Type B pancreatic cell (in vitro differentiated cells): ENCODE data around the gene MTFMT. TPM values are rescaled to one million over a fixed set of nuclear protein-coding genes. Genes with fewer than 3 reads are reported as not detected.

Experiments used
- DNase-seq: peaks from one replicate; pipeline ENCODE4 v3.0.0; 2021; ENCODE audit warnings: mixed read lengths; ENCODE audit not compliant: unreplicated experiment; ENCODE audit errors: extremely low spot score
- H3K27ac Mint-ChIP-seq: 2 replicates; pipeline ENCODE4 v1.8.0; 2021; ENCODE audit warnings: mild to moderate bottlenecking, mixed read lengths
- H3K27me3 Mint-ChIP-seq: 2 replicates; pipeline ENCODE4 v1.8.0; 2021; ENCODE audit warnings: mixed read lengths
- H3K36me3 Mint-ChIP-seq: 2 replicates; pipeline ENCODE4 v1.8.0; 2021; ENCODE audit warnings: mixed read lengths
- H3K4me1 Mint-ChIP-seq: one replicate; pipeline ENCODE4 v1.8.0; 2021; ENCODE audit warnings: mixed read lengths; ENCODE audit not compliant: unreplicated experiment
- H3K4me3 Mint-ChIP-seq: 2 replicates; pipeline ENCODE4 v1.8.0; 2021; ENCODE audit warnings: mild to moderate bottlenecking, mixed read lengths
- H3K9me3 Mint-ChIP-seq: 2 replicates; pipeline ENCODE4 v1.8.0; 2021; ENCODE audit warnings: mixed read lengths
- CTCF ChIP-seq: fragments of 200-600 bp; sonication (generic); conservative IDR thresholded peaks from 2 replicates; pipeline ENCODE4 v1.5.0; 2021; ENCODE audit warnings: antibody characterized with exemption, mild to moderate bottlenecking
- total RNA-seq: library from RNA; stranded (reverse); gene quantifications from 2 replicates; pipeline ENCODE4 v1.2.1, GENCODE V29; 2021; ENCODE audit warnings: low replicate concordance

MTFMT gene
- total RNA-seq, 1 donor from 2014 or later, result 19.5 TPM

GRCh38 chr15:65062726-65063125 is 33.3 kb upstream of the MTFMT start:
- H3K9me3 Mint-ChIP-seq, result no peaks in the 10 kb centered on the region
- H3K27ac Mint-ChIP-seq, result no peak overlapping the region
- DNase-seq, result no peak
- peaks cover 7% of the 10 kb centered on the region for H3K4me1 Mint-ChIP-seq
- TF ChIP-seq CTCF, result no peak
- no peak overlapping the region for H3K4me3 Mint-ChIP-seq
- H3K27me3 Mint-ChIP-seq, result peaks cover 24% of the 10 kb centered on the region
- no peaks in the 10 kb centered on the region for H3K36me3 Mint-ChIP-seq

- Mint-ChIP-seq H3K4me1 (peaks cover 10% of the 10 kb centered on the region), H3K27ac (no peak overlapping the region), H3K36me3 (no peaks in the 10 kb centered on the region), H3K9me3 (no peaks in the 10 kb centered on the region), H3K4me3 (no peak overlapping the region), H3K27me3 (peaks cover 20% of the 10 kb centered on the region)
- DNase-seq, result no peak
- TF ChIP-seq CTCF, result no peak
Observed at GRCh38 chr15:65062061-65062460, 32.6 kb upstream of the MTFMT start.

- no peak for DNase-seq
- Mint-ChIP-seq H3K27me3 (peaks cover 8% of the 10 kb centered on the region), H3K9me3 (no peaks in the 10 kb centered on the region), H3K27ac (no peak overlapping the region), H3K36me3 (no peaks in the 10 kb centered on the region), H3K4me1 (peaks cover 7% of the 10 kb centered on the region), H3K4me3 (no peak overlapping the region)
- TF ChIP-seq CTCF, result no peak
Observed at GRCh38 chr15:65060641-65061397, 31.4 kb upstream of the MTFMT start.

GRCh38 chr15:65059931-65060596 is 30.6 kb upstream of the MTFMT start:
- no peaks in the 10 kb centered on the region for H3K9me3 Mint-ChIP-seq
- H3K27ac Mint-ChIP-seq, result no peak overlapping the region
- H3K27me3 Mint-ChIP-seq, result peaks cover under 1% of the 10 kb centered on the region
- H3K4me1 Mint-ChIP-seq, result peaks cover 7% of the 10 kb centered on the region
- no peak overlapping the region for H3K4me3 Mint-ChIP-seq
- DNase-seq, result no peak
- no peak for TF ChIP-seq CTCF
- no peaks in the 10 kb centered on the region for H3K36me3 Mint-ChIP-seq

GRCh38 chr15:65059369-65059750 is 29.9 kb upstream of the MTFMT start:
- Mint-ChIP-seq H3K27ac (no peak overlapping the region), H3K4me1 (peaks cover 7% of the 10 kb centered on the region), H3K27me3 (no peaks in the 10 kb centered on the region), H3K4me3 (no peak overlapping the region), H3K9me3 (no peaks in the 10 kb centered on the region), H3K36me3 (no peaks in the 10 kb centered on the region)
- DNase-seq, result no peak
- no peak for TF ChIP-seq CTCF
